Right lobe of liver (tissue), 4 donors: ENCODE data around the gene AOX1.

Experiments used
- CTCF ChIP-seq, 4 donors: fragments of 200-600 bp in 3 of 4; fragments of 450-650 bp in 1 of 4; IDR thresholded peaks; one replicate each; pipeline versions ENCODE4 v1.5.1 to v1.8.0; 2016 to 2022; ENCODE audit warnings: antibody characterized with exemption in 4 of 4, mild to moderate bottlenecking in 2 of 4
- POLR2A ChIP-seq: fragments of 450-650 bp; IDR thresholded peaks from one replicate; pipeline ENCODE4 v1.6.1; 2017; ENCODE audit warnings: antibody characterized with exemption, mild to moderate bottlenecking
- donor health status: DM: no; HTN: no; CAD: no.
- donor health status: DM: no; HTN: no; CAD: no.
- donor health status: DM: no; HTN: yes; CAD: no.

GRCh38 chr2:200637901-200638300 lies 52.1 kb downstream of the AOX1 start:
- TF ChIP-seq CTCF (IDR thresholded peaks at IDR 0.05) (no peak), POLR2A (no peak)
